CD4-positive, alpha-beta memory T cell (primary cell): ENCODE data around the gene CEP41. TPM values are rescaled to one million over a fixed set of nuclear protein-coding genes. Genes with fewer than 3 reads are reported as not detected.
A peak's percentile ranks its signal among the peaks of the same experiment; 100 is the strongest.
"Not testable (repeated sequence)": the region's sequence is repeated elsewhere in the genome, so short reads cannot be mapped to it uniquely, and the experiment has no call there.

Experiments
- CTCF ChIA-PET: fragments of 350-600 bp; sonication (Branson Sonifier 250); formaldehyde crosslinking; loops from one replicate; lab custom pipeline; 2021; ENCODE audit warnings: inconsistent platforms; ENCODE audit not compliant: partially characterized antibody; lab: Charles Lee
- POLR2A ChIA-PET: fragments of 350-600 bp; sonication (Branson Sonifier 250); formaldehyde crosslinking; loops from one replicate; lab custom pipeline; 2021; ENCODE audit not compliant: partially characterized antibody; lab: Charles Lee
- DNase-seq, 5 donors: peaks; one replicate each; pipeline versions ENCODE4 v3.0.0 to v3.0.0-alpha.2; 2020 to 2022; ENCODE audit warnings: mixed read lengths in 1 of 5
- H3K27ac ChIP-seq: one replicate; pipeline ENCODE4 v1.7.0; 2013; ENCODE audit warnings: low read depth, low read length
- H3K27me3 ChIP-seq: 2 replicates; pipeline ENCODE4 v1.7.0; 2013; ENCODE audit warnings: mild to moderate bottlenecking, low read length, moderate library complexity; ENCODE audit not compliant: insufficient read depth
- H3K36me3 ChIP-seq: 2 replicates; pipeline ENCODE4 v1.7.0; 2013; ENCODE audit warnings: mild to moderate bottlenecking, low read length, moderate library complexity; ENCODE audit not compliant: insufficient read depth
- H3K4me1 ChIP-seq: 2 replicates; pipeline ENCODE4 v1.7.0; 2013; ENCODE audit warnings: mild to moderate bottlenecking, low read length, moderate library complexity; ENCODE audit not compliant: insufficient read depth
- H3K4me3 ChIP-seq, 2 donors: one replicate each; pipeline ENCODE4 v1.7.0; 2013; ENCODE audit warnings: low read length in 2 of 2, mild to moderate bottlenecking in 1 of 2
- H3K9me3 ChIP-seq, 2 donors: one replicate each; pipeline ENCODE4 v1.7.0; 2013; ENCODE audit warnings: low read length in 2 of 2, control low read depth in 1 of 2; ENCODE audit not compliant: control insufficient read depth in 1 of 2
- H3K27ac Mint-ChIP-seq, 7 donors: one replicate each; pipeline ENCODE4 v1.8.0; 2020 to 2021; ENCODE audit warnings: mixed read lengths in 7 of 7, mild to moderate bottlenecking in 6 of 7, inconsistent platforms in 3 of 7, moderate library complexity in 3 of 7
- H3K27me3 Mint-ChIP-seq, 2 donors: one replicate each; pipeline ENCODE4 v1.8.0; 2020 to 2021; ENCODE audit warnings: mixed read lengths in 2 of 2
- H3K36me3 Mint-ChIP-seq, 2 donors: one replicate each; pipeline ENCODE4 v1.8.0; 2020 to 2021; ENCODE audit warnings: mixed read lengths in 2 of 2, inconsistent platforms in 1 of 2, mild to moderate bottlenecking in 1 of 2
- H3K4me1 Mint-ChIP-seq, 4 donors: one replicate each; pipeline ENCODE4 v1.8.0; 2020 to 2021; ENCODE audit warnings: mixed read lengths in 4 of 4, mild to moderate bottlenecking in 1 of 4
- H3K4me3 Mint-ChIP-seq, 8 donors: one replicate each; pipeline ENCODE4 v1.8.0; 2020 to 2021; ENCODE audit warnings: mixed read lengths in 8 of 8, mild to moderate bottlenecking in 7 of 8, moderate library complexity in 6 of 8, inconsistent platforms in 3 of 8
- H3K9me3 Mint-ChIP-seq, 8 donors: one replicate each; pipeline ENCODE4 v1.8.0; 2020 to 2021; ENCODE audit warnings: mixed read lengths in 8 of 8, mild to moderate bottlenecking in 5 of 8, inconsistent platforms in 3 of 8, moderate library complexity in 1 of 8
- intact Hi-C: fragments of 100-400 bp; cut with micrococcal nuclease; formaldehyde crosslinking; loops from one replicate; pipeline ENCODE4 v1.15.1; 2023
- polyA plus RNA-seq, 2 donors: library from polyadenylated mRNA; unstranded; fragments of 300-500 nt; fragmentation: Illumina TruSeq; gene quantifications; one replicate each; pipeline ENCODE4 v1.2.3, GENCODE V29; 2021
- total RNA-seq, 2 experiments: library from RNA; stranded (reverse); gene quantifications; one replicate each; pipeline ENCODE4 v1.2.3, GENCODE V29; 2021

Gene CEP41
- total and polyA plus RNA-seq, 4 experiments from 2014 or later: 6.0 to 20.9 (median 11.8) TPM

- DNase-seq: no peak
- no peak overlapping the region for H3K4me3 Mint-ChIP-seq
- no peaks in the 10 kb centered on the region for H3K9me3 ChIP-seq
- no peak overlapping the region for H3K4me3 ChIP-seq
- intact Hi-C loops: no loop called here
- H3K27me3 Mint-ChIP-seq: peaks cover 3 to 9% of the 10 kb centered on the region in 2 donors
- no peaks in the 10 kb centered on the region for H3K27me3 ChIP-seq
- no peaks in the 10 kb centered on the region for H3K36me3 Mint-ChIP-seq
- CTCF ChIA-PET: interaction anchor here (0.8 kb wide), 1 partner anchor 24 kb away, joined by 3 read pairs; no protein-coding TSS in a partner anchor
- H3K9me3 Mint-ChIP-seq: peaks cover 0 to 21% (median 10%) of the 10 kb centered on the region in 8 donors
- H3K27ac ChIP-seq: no peak overlapping the region
- POLR2A ChIA-PET: interaction anchor here (1.2 kb wide), 1 partner anchor 9 kb away, joined by 3 read pairs; no protein-coding TSS in a partner anchor
- H3K4me1 Mint-ChIP-seq: peaks cover 0 to 2% (median 0%) of the 10 kb centered on the region in 4 donors
- no peaks in the 10 kb centered on the region for H3K36me3 ChIP-seq
- no peak overlapping the region for H3K27ac Mint-ChIP-seq
- peaks cover 1% of the 10 kb centered on the region for H3K4me1 ChIP-seq
Observed at GRCh38 chr7:130463553-130464434, 23.0 kb upstream of the CEP41 start.

DNA sequence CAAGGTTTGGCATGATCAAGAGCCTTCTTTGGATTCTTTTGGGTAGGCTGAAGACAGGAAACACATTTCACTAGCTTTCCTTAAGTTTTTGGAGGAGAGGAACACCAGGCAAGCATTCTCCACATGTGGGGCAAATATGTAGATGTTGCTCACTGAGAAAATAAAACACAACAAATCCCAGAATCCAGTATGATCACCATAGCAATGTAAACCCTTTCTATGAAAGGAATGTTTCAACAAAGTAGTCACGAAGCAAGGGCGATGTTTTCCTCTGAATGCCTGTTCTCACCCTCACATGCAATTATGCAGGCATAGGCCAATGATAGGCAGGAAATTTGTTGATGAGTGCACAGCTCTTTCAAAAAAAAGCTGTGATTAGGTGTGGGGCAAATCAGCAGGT, 20.5 kb upstream of the CEP41 start:
- Mint-ChIP-seq H3K27ac (peak overlapping the region in 1 of 7 donors; percentile 34), H3K4me1 (peaks cover 2 to 11% (median 6%) of the 10 kb centered on the region in 4 donors), H3K27me3 (peaks cover 1 to 2% of the 10 kb centered on the region in 2 donors), H3K4me3 (no peak overlapping the region), H3K9me3 (peaks cover 2 to 25% (median 13%) of the 10 kb centered on the region in 8 donors), H3K36me3 (peaks cover 0 to 2% of the 10 kb centered on the region in 2 donors)
- intact Hi-C loops: no loop called here
- H3K27ac ChIP-seq: no peak overlapping the region
- H3K9me3 ChIP-seq: no peaks in the 10 kb centered on the region
- POLR2A ChIA-PET: no interaction called here
- CTCF ChIA-PET: no interaction called here
- no peaks in the 10 kb centered on the region for H3K27me3 ChIP-seq
- H3K4me1 ChIP-seq: peaks cover 13% of the 10 kb centered on the region
- no peak for DNase-seq
- no peaks in the 10 kb centered on the region for H3K36me3 ChIP-seq
- no peak overlapping the region for H3K4me3 ChIP-seq

- DNase-seq: peak in 3 of 5 donors; percentile 11 to 19 (median 17)
- Mint-ChIP-seq H3K9me3 (peaks cover 2 to 18% (median 12%) of the 10 kb centered on the region in 8 donors), H3K27me3 (peaks cover 2% of the 10 kb centered on the region in 2 donors), H3K4me3 (peak overlapping the region; percentile 33 to 76 (median 62)), H3K36me3 (peaks cover 0 to 2% of the 10 kb centered on the region in 2 donors), H3K4me1 (peaks cover 2 to 11% (median 6%) of the 10 kb centered on the region in 4 donors), H3K27ac (peak overlapping the region in 3 of 7 donors; percentile 38 to 67 (median 67))
- Histone ChIP-seq H3K9me3 (no peaks in the 10 kb centered on the region), H3K27me3 (no peaks in the 10 kb centered on the region), H3K36me3 (no peaks in the 10 kb centered on the region), H3K27ac (no peak overlapping the region), H3K4me3 (no peak overlapping the region), H3K4me1 (peaks cover 13% of the 10 kb centered on the region)
- intact Hi-C loops: no loop called here
- POLR2A ChIA-PET: interaction anchor here (0.8 kb wide), 1 partner anchor 27 kb away, joined by 3 read pairs; no protein-coding TSS in a partner anchor
- CTCF ChIA-PET: no interaction called here
Observed at GRCh38 chr7:130458257-130458656, 17.4 kb upstream of the CEP41 start.

GRCh38 chr7:130454959-130455358, 14.1 kb upstream of the CEP41 start:
- ChIA-PET CTCF (no interaction called here), POLR2A (interaction anchor here (0.8 kb wide), 1 partner anchor 9 kb away, joined by 3 read pairs; no protein-coding TSS in a partner anchor)
- Histone ChIP-seq H3K27me3 (no peaks in the 10 kb centered on the region), H3K27ac (no peak overlapping the region), H3K9me3 (no peaks in the 10 kb centered on the region), H3K4me3 (no peak overlapping the region), H3K36me3 (no peaks in the 10 kb centered on the region), H3K4me1 (peaks cover 13% of the 10 kb centered on the region)
- no peak overlapping the region for H3K4me3 Mint-ChIP-seq
- intact Hi-C loops: no loop called here
- peaks cover 0 to 2% of the 10 kb centered on the region in 2 donors for H3K36me3 Mint-ChIP-seq
- H3K9me3 Mint-ChIP-seq: peaks cover 2 to 17% (median 11%) of the 10 kb centered on the region in 8 donors
- DNase-seq: no peak
- H3K27me3 Mint-ChIP-seq: peaks cover 2 to 6% of the 10 kb centered on the region in 2 donors
- H3K27ac Mint-ChIP-seq: no peak overlapping the region
- H3K4me1 Mint-ChIP-seq: peaks cover 2 to 11% (median 6%) of the 10 kb centered on the region in 4 donors

- CTCF ChIA-PET: no interaction called here
- H3K27ac Mint-ChIP-seq: no peak overlapping the region
Observed at GRCh38 chr7:130452951-130453350, 12.1 kb upstream of the CEP41 start.

DNA sequence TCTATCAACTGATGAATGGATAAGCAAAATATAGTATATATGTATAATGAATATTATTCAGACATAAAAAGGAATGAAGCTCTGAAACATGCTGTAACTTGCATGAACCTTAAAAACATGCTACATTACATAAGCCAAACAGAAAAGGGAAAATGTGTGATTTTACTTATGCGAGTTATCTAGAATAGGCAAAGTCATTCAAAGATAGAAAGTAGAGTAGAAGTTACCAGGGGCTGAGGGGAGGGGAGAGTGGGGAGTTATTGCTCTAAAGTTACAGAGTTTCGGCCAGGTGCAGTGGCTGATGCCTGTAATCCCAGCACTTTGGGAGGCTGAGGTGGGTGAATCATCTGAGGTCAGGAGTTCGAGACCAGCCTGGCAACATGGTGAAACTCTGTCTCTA, 10.5 kb upstream of the CEP41 start:
- H3K4me3 Mint-ChIP-seq, H3K4me1 Mint-ChIP-seq, H3K27me3 ChIP-seq, H3K9me3 ChIP-seq, H3K27ac ChIP-seq, H3K27me3 Mint-ChIP-seq, H3K36me3 Mint-ChIP-seq, intact Hi-C loops, H3K36me3 ChIP-seq, H3K4me3 ChIP-seq, CTCF ChIA-PET, POLR2A ChIA-PET, H3K4me1 ChIP-seq, DNase-seq, H3K27ac Mint-ChIP-seq: not testable (repeated sequence)
- peaks cover 0 to 13% (median 9%) of the 10 kb centered on the region in 8 donors for H3K9me3 Mint-ChIP-seq

More at GRCh38 chr7:130452951-130453350, 12.1 kb upstream of the CEP41 start:
- Mint-ChIP-seq H3K27me3 (peaks cover 2 to 8% of the 10 kb centered on the region in 2 donors), H3K9me3 (peaks cover 0 to 8% (median 4%) of the 10 kb centered on the region in 8 donors), H3K4me3 (no peak overlapping the region), H3K4me1 (peaks cover 0 to under 1% (median under 1%) of the 10 kb centered on the region in 4 donors), H3K36me3 (no peaks in the 10 kb centered on the region)
- H3K27ac ChIP-seq: no peak overlapping the region
- no peak for DNase-seq
- POLR2A ChIA-PET: no interaction called here
- H3K4me3 ChIP-seq: no peak overlapping the region
- intact Hi-C loops: no loop called here
- no peaks in the 10 kb centered on the region for H3K27me3 ChIP-seq
- H3K4me1 ChIP-seq: peaks cover 4% of the 10 kb centered on the region
- H3K36me3 ChIP-seq: no peaks in the 10 kb centered on the region
- H3K9me3 ChIP-seq: no peaks in the 10 kb centered on the region

DNA sequence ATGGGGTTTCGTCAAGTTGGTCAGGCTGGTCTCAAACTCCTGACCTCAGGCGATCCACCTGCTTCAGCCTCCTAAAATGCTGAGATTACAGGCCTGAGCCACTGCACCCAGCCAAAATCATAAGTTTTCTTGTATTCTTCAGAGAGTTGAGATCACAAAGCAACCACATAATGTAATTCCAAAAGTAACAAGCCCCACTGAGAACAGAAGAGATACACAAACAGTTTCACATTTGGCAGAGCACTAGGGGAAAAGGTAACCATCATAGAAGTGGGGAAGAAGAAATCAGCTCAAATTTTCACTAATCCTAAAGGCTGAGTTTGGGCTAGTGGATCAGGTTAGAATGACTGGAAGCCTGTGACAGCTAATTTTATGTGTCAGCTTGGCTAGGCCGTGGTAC, 5.4 kb upstream of the CEP41 start:
- Mint-ChIP-seq H3K27ac (no peak overlapping the region), H3K4me1 (peaks cover 6 to 12% (median 9%) of the 10 kb centered on the region in 4 donors), H3K9me3 (peaks cover 0 to 13% (median 9%) of the 10 kb centered on the region in 8 donors), H3K4me3 (no peak overlapping the region), H3K27me3 (peaks cover 6 to 8% of the 10 kb centered on the region in 2 donors), H3K36me3 (no peaks in the 10 kb centered on the region)
- H3K4me1 ChIP-seq: peaks cover 8% of the 10 kb centered on the region
- ChIA-PET POLR2A (no interaction called here), CTCF (no interaction called here)
- H3K36me3 ChIP-seq: no peaks in the 10 kb centered on the region
- no peak overlapping the region for H3K27ac ChIP-seq
- intact Hi-C loops: no loop called here
- H3K4me3 ChIP-seq: no peak overlapping the region
- H3K9me3 ChIP-seq: no peaks in the 10 kb centered on the region
- no peak for DNase-seq
- no peaks in the 10 kb centered on the region for H3K27me3 ChIP-seq
